GM12878 (cell line): ENCODE results near the gene TMEM253.

Experiments
- BCL11A ChIP-seq: IDR thresholded peaks from 2 replicates; pipeline ENCODE4 v1.6.1; 2011; ENCODE audit warnings: low read depth, low read length
- CHD4 ChIP-seq: fragments of 200-600 bp; sonication (generic); IDR thresholded peaks from 2 replicates; pipeline ENCODE4 v1.6.1; 2016; ENCODE audit warnings: mild to moderate bottlenecking
- EED ChIP-seq: sonication (generic); IDR thresholded peaks from 2 replicates; pipeline ENCODE4 v1.6.1; 2016; ENCODE audit warnings: antibody characterized with exemption, low read depth
- EZH2 ChIP-seq: IDR thresholded peaks from 2 replicates; pipeline ENCODE4 v1.6.1; 2012; ENCODE audit warnings: low read depth, mild to moderate bottlenecking, control low read depth, inconsistent platforms, low read length, borderline replicate concordance; ENCODE audit not compliant: control insufficient read depth
- FOS ChIP-seq: IDR thresholded peaks from 3 replicates; pipeline ENCODE4 v1.6.1; 2011; ENCODE audit warnings: borderline replicate concordance; ENCODE audit not compliant: insufficient read length; ENCODE audit errors: extremely low read depth
- JUND ChIP-seq: IDR thresholded peaks from 2 replicates; pipeline ENCODE4 v1.6.1; 2012; ENCODE audit warnings: low read depth, mild to moderate bottlenecking, low read length, improper control_type of control experiment, moderate library complexity
- NR2C1 ChIP-seq: fragments of 450-650 bp; IDR thresholded peaks from 2 replicates; pipeline ENCODE4 v1.6.1; 2017; ENCODE audit warnings: antibody characterized with exemption, mild to moderate bottlenecking, moderate library complexity
- TAF1 ChIP-seq: IDR thresholded peaks from 2 replicates; pipeline ENCODE4 v1.6.1; 2011; ENCODE audit warnings: mild to moderate bottlenecking, low read depth, low read length, borderline replicate concordance
- TCF12 ChIP-seq: IDR thresholded peaks from 2 replicates; pipeline ENCODE4 v1.6.1; 2011; ENCODE audit warnings: low read depth, mild to moderate bottlenecking, low read length
- WRNIP1 ChIP-seq: IDR thresholded peaks from 2 replicates; pipeline ENCODE4 v1.6.1; 2011; ENCODE audit warnings: low read depth, low read length, improper control_type of control experiment, borderline replicate concordance
- ZZZ3 ChIP-seq: IDR thresholded peaks from 2 replicates; pipeline ENCODE4 v1.6.1; 2011; ENCODE audit warnings: low read depth; ENCODE audit not compliant: control insufficient read depth, insufficient read length
- TF ChIP-seq, protein P1 (sequence below): IDR thresholded peaks from 2 replicates; pipeline ENCODE4 v1.6.1; 2012; ENCODE audit warnings: low read depth, low read length, improper control_type of control experiment
- TF ChIP-seq, protein P2 (sequence below), 3 experiments: IDR thresholded peaks in 2 of 3; conservative IDR thresholded peaks in 1 of 3; 2 replicates each; pipeline ENCODE4 v1.5.1; 2011; ENCODE audit warnings: low read depth in 3 of 3, low read length in 3 of 3, mild to moderate bottlenecking in 3 of 3, control low read depth in 2 of 3, moderate library complexity in 2 of 3, inconsistent platforms in 1 of 3, mixed read lengths in 1 of 3; ENCODE audit not compliant: control insufficient read depth in 2 of 3, insufficient read depth in 1 of 3; ENCODE audit errors: extremely low read depth in 1 of 3

DNA sequence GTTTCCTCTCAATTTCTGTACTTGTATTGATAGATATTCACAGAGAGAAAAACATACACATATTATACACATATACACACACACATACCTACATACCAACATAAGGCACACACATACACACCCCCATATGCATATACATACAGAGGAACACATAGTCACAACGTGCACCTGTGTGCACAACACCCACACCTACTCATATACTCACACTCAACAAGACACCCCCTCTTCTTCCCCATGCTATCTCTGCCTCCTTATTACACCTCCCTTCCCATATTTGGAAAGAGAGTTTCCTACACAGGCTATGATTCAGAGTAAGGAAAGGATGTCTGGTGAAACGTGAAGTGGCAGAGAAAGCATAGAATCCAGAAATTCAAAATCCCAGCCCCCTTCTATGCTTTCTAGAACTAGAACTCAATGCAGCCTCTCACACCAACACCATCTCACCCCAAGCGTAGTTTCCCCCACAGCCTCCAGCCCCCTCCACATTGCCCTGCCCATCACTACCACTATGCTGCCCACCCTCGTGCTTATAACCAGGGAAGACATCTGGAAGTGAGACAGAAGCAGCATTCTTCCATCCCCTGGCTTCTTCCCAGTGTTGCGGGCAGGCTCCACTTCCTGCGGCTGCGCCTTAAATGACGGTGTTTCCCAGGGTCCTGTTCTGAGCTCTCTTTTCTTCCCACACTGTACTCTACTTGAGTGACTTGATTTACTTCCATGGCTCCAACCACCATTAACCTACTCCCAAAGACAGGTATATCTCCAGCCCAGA, 40.8 kb upstream of the TMEM253 start:
- TF ChIP-seq TCF12, result no peak
- TF ChIP-seq JUND, result no peak
- no peak for TF ChIP-seq EED
- TF ChIP-seq, protein P1, sequence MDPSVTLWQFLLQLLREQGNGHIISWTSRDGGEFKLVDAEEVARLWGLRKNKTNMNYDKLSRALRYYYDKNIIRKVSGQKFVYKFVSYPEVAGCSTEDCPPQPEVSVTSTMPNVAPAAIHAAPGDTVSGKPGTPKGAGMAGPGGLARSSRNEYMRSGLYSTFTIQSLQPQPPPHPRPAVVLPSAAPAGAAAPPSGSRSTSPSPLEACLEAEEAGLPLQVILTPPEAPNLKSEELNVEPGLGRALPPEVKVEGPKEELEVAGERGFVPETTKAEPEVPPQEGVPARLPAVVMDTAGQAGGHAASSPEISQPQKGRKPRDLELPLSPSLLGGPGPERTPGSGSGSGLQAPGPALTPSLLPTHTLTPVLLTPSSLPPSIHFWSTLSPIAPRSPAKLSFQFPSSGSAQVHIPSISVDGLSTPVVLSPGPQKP, result no peak
- no peak for TF ChIP-seq FOS
- TF ChIP-seq EZH2, result no peak
- TF ChIP-seq TAF1, result no peak
- no peak for TF ChIP-seq ZZZ3
- no peak for TF ChIP-seq CHD4
- no peak for TF ChIP-seq BCL11A
- TF ChIP-seq WRNIP1, result no peak
- TF ChIP-seq, protein P2, sequence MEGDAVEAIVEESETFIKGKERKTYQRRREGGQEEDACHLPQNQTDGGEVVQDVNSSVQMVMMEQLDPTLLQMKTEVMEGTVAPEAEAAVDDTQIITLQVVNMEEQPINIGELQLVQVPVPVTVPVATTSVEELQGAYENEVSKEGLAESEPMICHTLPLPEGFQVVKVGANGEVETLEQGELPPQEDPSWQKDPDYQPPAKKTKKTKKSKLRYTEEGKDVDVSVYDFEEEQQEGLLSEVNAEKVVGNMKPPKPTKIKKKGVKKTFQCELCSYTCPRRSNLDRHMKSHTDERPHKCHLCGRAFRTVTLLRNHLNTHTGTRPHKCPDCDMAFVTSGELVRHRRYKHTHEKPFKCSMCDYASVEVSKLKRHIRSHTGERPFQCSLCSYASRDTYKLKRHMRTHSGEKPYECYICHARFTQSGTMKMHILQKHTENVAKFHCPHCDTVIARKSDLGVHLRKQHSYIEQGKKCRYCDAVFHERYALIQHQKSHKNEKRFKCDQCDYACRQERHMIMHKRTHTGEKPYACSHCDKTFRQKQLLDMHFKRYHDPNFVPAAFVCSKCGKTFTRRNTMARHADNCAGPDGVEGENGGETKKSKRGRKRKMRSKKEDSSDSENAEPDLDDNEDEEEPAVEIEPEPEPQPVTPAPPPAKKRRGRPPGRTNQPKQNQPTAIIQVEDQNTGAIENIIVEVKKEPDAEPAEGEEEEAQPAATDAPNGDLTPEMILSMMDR (IDR thresholded peaks at IDR 0.05 in 2 of 3, conservative IDR thresholded peaks at IDR 0.05 in 1 of 3; ENCODE audit: control insufficient read depth in 2 of 3, extremely low read depth in 1 of 3, insufficient read depth in 1 of 3, low read depth in 3 of 3, low read length in 3 of 3), result no peak
- no peak for TF ChIP-seq NR2C1
